Small intestine (tissue), 7 donors: Measurements from ENCODE around the gene AGPAT2. TPM values are rescaled to one million over a fixed set of nuclear protein-coding genes. Genes with fewer than 3 reads are reported as not detected.

ENCODE experiments used
- DNase-seq, 2 donors: peaks; one replicate each; pipeline versions ENCODE4 v3.0.0 to v3.0.0-alpha.2; 2013
- FAIRE-seq: peaks from 2 replicates; lab custom pipeline; 2012; peaks lifted over from hg19 to GRCh38; lab: Jason Lieb, UNC
- H3K27ac ChIP-seq, 3 donors: one replicate each; pipeline ENCODE4 v1.5.1; 2013; ENCODE audit warnings: low read length in 2 of 3, mild to moderate bottlenecking in 2 of 3, control low read depth in 1 of 3, inconsistent platforms in 1 of 3, low read depth in 1 of 3, moderate library complexity in 1 of 3
- H3K27me3 ChIP-seq, 3 donors: one replicate each; pipeline ENCODE4 v1.6.1; 2013; ENCODE audit warnings: low read length in 3 of 3, inconsistent platforms in 1 of 3; ENCODE audit not compliant: control insufficient read depth in 3 of 3, insufficient read depth in 3 of 3
- H3K36me3 ChIP-seq, 3 donors: one replicate each; pipeline ENCODE4 v1.6.1; 2013; ENCODE audit warnings: low read length in 3 of 3, inconsistent platforms in 1 of 3, low read depth in 1 of 3, mild to moderate bottlenecking in 1 of 3, moderate library complexity in 1 of 3; ENCODE audit not compliant: control insufficient read depth in 3 of 3, insufficient read depth in 2 of 3
- H3K4me1 ChIP-seq, 3 donors: one replicate each; pipeline ENCODE4 v1.6.1; 2013; ENCODE audit warnings: low read length in 2 of 3, inconsistent platforms in 1 of 3, low read depth in 1 of 3, mild to moderate bottlenecking in 1 of 3, moderate library complexity in 1 of 3; ENCODE audit not compliant: control insufficient read depth in 3 of 3, insufficient read depth in 2 of 3
- H3K4me3 ChIP-seq, 3 donors: one replicate each; pipeline ENCODE4 v1.5.1; 2013; ENCODE audit warnings: low read length in 3 of 3, control low read depth in 1 of 3, inconsistent platforms in 1 of 3, low read depth in 1 of 3, mild to moderate bottlenecking in 1 of 3, moderate library complexity in 1 of 3
- H3K9me3 ChIP-seq, 2 donors: one replicate each; pipeline ENCODE4 v1.6.1; 2013; ENCODE audit warnings: low read depth in 1 of 2, low read length in 1 of 2; ENCODE audit not compliant: control insufficient read depth in 2 of 2, insufficient read depth in 1 of 2
- WGBS, 3 donors: extraction: QIAGEN DNeasy Blood & Tissue Kit; methylation state at CpG; one replicate each; pipeline ENCODE4 v1.1.7; 2013; 5-methylcytosine and 5-hydroxymethylcytosine counted together
- polyA plus RNA-seq, 4 donors: library from polyadenylated mRNA; stranded (reverse) in 3 of 4; unstranded in 1 of 4; fragments of 200-250 nt in 3 of 4; fragments of 120-200 nt in 1 of 4; gene quantifications; one replicate each; pipeline versions ENCODE4 v1.2.1 to v1.2.3, GENCODE V29; 2013
- donor health status: healthy with polysubstance abuse.
- donor health status: control.
- donor health status: control.
- donor health status: Bipolar disorder and iron deficiency.
- donor health status: healthy.

Gene AGPAT2
- polyA plus RNA-seq, 4 donors: 222 to 653 (median 363) TPM

DNA sequence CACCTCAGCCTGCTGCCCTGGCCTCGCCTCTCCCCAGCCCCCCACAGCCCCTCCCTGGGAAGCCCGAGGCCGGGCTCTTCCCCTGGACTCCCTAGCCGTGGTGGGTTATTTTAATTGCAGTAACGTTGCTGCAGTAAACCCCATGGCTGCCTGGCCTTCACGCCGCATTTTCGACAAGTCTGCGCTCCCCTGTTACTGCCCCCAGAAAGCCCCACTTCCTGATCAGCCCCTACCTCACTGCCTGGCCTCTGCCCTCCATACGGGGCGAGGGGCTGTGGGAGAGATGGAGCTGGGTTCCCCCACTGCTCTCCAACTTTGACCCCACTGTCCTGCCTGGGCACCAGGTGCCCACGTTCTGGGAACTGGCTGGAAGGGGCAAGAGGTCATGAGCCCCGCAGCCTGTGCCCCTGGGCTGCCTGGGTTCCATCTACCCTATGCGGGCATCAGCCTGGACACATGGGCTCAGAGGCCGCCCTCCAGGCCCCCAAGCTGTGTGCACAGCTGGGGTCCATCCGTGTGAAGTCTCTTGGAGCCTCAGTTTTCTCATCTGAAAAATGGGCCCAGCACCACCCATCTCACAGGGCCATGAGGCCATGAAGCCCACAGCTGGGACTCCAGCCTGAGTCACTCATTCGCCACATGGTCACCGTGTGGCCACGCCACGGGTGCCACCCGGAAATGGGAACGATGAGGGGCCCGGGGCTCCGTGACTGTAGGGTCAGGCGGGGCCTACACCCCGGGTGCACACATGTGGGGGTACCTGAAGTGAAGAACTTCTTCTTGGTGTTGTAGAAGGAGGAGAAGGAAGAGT, 13.1 kb downstream of the AGPAT2 start:
- no peaks in the 10 kb centered on the region for H3K27me3 ChIP-seq
- 74 to 84% (median 76%) methylated on average over 26 of the region's 26 CpGs for WGBS, 3 donors
- no peaks in the 10 kb centered on the region for H3K9me3 ChIP-seq
- no peak for DNase-seq
- H3K4me1 ChIP-seq: peaks cover 0 to 75% (median 7%) of the 10 kb centered on the region in 3 donors
- FAIRE-seq: no peak
- no peak overlapping the region for H3K4me3 ChIP-seq
- peaks cover 4 to 81% (median 17%) of the 10 kb centered on the region in 3 donors for H3K36me3 ChIP-seq
- H3K27ac ChIP-seq: peak overlapping the region; percentile 5 to 92 (median 51)

DNA sequence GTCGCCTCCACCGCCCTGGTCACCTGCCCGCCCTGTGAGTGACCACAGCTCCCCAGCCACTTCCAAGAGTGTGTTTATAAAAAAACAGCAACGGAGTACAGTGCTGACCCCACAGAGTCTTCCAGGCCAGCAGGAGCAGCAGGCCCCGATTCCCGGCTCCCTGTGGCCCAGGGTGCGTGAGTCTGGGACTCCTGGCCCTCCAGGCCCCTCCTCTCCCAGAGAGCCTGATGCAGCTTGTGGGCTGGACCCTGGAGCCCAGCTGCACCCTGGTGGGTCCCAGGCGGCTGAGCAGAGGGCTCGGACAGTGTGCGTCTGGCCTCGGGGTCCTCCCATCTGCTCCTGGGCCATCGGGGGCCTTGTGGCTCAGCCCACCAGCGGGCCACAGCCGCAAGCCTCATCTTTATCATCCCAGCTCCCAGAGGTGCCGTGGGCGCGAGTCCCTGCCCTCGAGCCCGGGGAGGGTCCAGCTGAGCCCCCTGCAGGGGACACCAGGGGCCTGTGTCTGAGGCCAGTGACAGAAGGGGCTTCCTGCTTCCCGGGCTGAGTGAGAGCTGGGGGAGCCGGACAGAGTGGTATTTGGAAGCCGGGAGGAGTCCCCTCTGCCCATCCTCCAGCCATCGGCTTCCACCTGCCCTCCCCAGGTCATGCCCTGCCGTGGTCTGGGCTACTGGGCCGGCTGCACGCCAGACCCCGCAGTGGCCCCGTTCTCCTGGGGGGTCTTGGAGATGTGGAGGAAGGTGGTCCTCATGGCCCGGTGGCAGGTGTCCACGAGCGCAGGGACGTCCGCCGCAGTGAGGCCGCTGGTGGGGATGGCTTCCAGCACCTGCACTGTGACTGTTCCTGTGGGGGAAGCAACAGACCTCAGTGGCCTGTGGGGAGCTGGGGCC, 13.9 kb downstream of the AGPAT2 start:
- no peak for FAIRE-seq
- H3K9me3 ChIP-seq: no peaks in the 10 kb centered on the region
- no peaks in the 10 kb centered on the region for H3K27me3 ChIP-seq
- peaks cover 0 to 71% (median 7%) of the 10 kb centered on the region in 3 donors for H3K4me1 ChIP-seq
- no peak for DNase-seq
- H3K4me3 ChIP-seq: no peak overlapping the region
- H3K27ac ChIP-seq: no peak overlapping the region
- 79 to 90% (median 88%) methylated on average over 32 to 35 of the region's 35 CpGs for WGBS, 3 donors
- H3K36me3 ChIP-seq: peaks cover 4 to 78% (median 17%) of the 10 kb centered on the region in 3 donors

DNA sequence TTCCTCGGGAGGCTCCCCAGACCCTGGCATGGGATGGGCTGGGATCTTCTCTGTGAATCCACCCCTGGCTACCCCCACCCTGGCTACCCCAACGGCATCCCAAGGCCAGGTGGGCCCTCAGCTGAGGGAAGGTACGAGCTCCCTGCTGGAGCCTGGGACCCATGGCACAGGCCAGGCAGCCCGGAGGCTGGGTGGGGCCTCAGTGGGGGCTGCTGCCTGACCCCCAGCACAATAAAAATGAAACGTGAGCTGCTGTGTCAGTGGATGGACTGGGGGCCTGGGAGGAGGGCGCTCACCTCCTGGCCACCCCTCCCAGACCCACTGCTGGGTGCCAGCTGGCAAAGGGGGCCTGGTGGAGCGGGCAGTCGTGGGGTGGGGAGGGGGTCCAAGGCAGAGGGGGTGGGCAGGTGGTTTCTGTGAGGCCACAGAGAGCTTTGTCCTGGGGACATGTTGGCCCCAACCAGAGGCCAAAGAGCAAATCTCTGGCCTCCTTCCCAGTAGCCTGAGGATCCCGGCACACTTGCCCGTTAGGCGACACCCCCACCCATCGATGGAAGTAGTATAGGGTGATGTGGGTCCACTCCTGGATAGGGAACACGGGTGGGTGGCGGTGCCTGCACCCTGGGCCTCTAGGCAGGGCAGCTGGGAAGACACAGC, 14.7 kb downstream of the AGPAT2 start:
- Histone ChIP-seq H3K4me1 (peaks cover 0 to 63% (median 7%) of the 10 kb centered on the region in 3 donors), H3K4me3 (no peak overlapping the region), H3K27ac (peak overlapping the region in 2 of 3 donors; percentile 29 to 60), H3K27me3 (no peaks in the 10 kb centered on the region), H3K36me3 (peaks cover 4 to 71% (median 17%) of the 10 kb centered on the region in 3 donors), H3K9me3 (no peaks in the 10 kb centered on the region)
- FAIRE-seq (no peak), DNase-seq (no peak)
- 47 to 58% (median 51%) methylated on average over 13 to 14 of the region's 14 CpGs for WGBS, 3 donors

DNA sequence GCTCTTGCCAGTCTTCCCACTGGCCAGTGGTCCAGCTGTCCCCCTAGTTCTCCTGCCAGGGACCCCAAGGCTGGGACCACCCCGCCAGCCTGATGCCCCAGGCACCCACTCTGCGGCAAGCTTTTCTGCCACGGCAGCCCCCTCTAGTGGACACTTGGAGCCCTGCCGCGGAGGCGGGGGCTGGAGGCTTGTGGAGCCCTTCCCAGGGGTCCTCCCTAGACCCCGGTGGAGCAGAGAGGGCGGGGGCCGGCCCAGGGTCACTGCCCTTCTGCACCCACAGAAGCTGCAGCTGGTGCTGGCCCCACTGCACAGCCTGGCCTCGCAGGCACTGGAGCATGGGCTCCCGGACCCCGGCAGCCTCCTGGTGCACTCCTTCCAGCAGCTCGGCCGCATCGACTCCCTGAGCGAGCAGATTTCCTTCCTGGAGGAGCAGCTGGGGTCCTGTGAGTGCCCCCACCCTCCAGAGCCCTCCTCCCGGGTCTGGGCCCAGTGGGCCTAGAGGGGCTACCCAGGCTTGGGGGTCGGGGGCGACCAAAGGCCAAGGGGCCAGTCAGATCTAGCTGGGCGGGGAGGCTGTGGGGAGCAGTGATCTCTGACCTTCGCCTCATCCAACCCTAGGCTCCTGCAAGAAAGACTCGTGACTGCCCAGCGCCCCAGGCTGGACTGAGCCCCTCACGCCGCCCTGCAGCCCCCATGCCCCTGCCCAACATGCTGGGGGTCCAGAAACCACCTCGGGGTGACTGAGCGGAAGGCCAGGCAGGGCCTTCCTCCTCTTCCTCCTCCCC, 15.4 kb downstream of the AGPAT2 start:
- Histone ChIP-seq H3K9me3 (no peaks in the 10 kb centered on the region), H3K27ac (peak overlapping the region in 2 of 3 donors; percentile 29 to 60), H3K4me3 (no peak overlapping the region), H3K36me3 (peaks cover 4 to 64% (median 13%) of the 10 kb centered on the region in 3 donors), H3K27me3 (no peaks in the 10 kb centered on the region), H3K4me1 (peaks cover 0 to 57% (median 5%) of the 10 kb centered on the region in 3 donors)
- FAIRE-seq (no peak), DNase-seq (peak in 1 of 2 donors; percentile 78)
- 26 to 44% (median 37%) methylated on average over 21 to 27 of the region's 27 CpGs for WGBS, 3 donors

DNA sequence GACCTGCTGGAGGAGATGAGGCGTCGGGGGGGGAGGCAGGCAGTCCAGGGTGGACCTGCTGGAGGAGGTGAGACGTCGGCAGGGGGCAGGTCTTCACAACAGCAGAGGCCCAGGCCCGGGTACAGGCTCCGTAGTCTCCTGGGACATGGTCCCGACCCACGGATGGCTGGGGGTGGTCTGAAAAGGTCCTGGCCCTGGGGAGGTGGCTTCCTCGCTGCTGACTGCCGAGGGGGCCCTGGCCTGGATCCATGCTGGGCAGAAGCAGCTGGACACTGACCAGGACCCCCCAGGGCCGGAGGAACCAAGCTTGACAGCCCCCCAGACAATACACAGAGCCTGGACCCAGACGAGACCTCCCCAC, 16.0 kb downstream of the AGPAT2 start:
- DNase-seq: no peak
- Histone ChIP-seq H3K4me3 (no peak overlapping the region), H3K36me3 (peaks cover 4 to 58% (median 10%) of the 10 kb centered on the region in 3 donors), H3K9me3 (no peaks in the 10 kb centered on the region), H3K4me1 (peaks cover 0 to 51% (median 3%) of the 10 kb centered on the region in 3 donors), H3K27ac (peak overlapping the region in 1 of 3 donors; percentile 29), H3K27me3 (peaks cover 0 to 3% (median under 1%) of the 10 kb centered on the region in 3 donors)
- WGBS, 3 donors: 25 to 31% (median 26%) methylated on average over 10 to 12 of the region's 12 CpGs
- no peak for FAIRE-seq

DNA sequence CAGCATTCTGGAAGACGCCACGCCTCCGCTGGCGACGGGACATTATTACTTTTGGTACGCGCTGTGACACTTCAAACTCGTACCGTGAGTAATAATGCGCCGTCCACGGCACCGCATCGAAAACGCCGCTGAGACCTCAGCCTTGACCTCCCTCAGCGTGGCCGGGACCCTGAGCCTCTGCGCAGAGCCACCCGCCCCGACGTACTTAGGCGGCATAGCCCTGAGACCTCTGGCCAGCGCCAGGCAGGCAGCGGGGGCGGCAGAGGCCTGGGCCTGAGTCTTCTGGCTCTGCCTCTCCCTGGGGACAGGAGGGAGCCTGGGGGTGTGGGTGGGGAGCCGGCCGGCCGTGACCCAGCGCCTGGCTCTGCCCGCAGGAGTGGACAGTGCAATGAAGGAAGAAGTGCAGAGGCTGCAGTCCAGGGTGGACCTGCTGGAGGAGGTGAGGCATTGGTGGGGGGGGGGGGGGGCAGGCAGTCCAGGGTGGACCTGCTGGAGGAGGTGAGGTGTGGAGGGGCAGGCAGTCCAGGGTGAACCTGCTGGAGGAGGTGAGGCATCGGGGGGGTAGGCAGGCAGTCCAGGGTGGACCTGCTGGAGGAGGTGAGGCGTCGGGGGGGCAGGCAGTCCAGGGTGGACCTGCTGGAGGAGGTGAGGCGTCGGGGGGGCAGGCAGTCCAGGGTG, 16.5 kb downstream of the AGPAT2 start:
- WGBS, 3 donors: 30 to 60% (median 55%) methylated on average over 31 to 36 of the region's 36 CpGs
- Histone ChIP-seq H3K36me3 (peaks cover 4 to 55% (median 10%) of the 10 kb centered on the region in 3 donors), H3K27ac (peak overlapping the region in 1 of 3 donors; percentile 17), H3K4me3 (no peak overlapping the region), H3K9me3 (no peaks in the 10 kb centered on the region), H3K27me3 (peaks cover 0 to 3% (median 3%) of the 10 kb centered on the region in 3 donors), H3K4me1 (peaks cover 0 to 47% (median 3%) of the 10 kb centered on the region in 3 donors)
- FAIRE-seq (no peak), DNase-seq (no peak)

DNA sequence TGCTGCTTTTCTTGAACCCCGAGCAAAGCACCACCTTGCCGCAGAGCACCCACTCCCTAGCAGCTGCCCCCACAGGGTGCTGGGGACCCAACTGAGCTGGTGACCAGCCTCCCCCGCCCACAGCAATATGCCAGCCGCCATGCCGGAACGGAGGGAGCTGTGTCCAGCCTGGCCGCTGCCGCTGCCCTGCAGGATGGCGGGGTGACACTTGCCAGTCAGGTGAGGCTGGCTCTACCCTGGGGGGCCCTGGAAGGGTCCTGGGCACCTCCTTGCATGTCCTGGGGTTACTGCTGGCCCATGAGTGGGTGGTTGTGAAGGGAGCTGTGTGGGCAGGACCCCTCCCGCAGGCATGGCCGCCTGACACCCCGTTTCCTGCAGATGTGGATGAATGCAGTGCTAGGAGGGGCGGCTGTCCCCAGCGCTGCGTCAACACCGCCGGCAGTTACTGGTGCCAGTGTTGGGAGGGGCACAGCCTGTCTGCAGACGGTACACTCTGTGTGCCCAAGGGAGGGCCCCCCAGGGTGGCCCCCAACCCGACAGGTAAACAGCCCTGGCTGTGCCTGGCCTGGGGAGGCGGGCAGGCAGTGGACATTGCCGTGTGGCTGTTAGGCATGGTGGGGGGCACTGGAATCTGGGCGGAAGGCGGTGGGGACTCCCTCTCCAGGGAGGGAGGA, 17.3 kb downstream of the AGPAT2 start:
- H3K27ac ChIP-seq: no peak overlapping the region
- H3K4me3 ChIP-seq: no peak overlapping the region
- FAIRE-seq (no peak), DNase-seq (no peak)
- WGBS, 3 donors: 37 to 56% (median 39%) methylated on average over 22 to 23 of the region's 23 CpGs
- peaks cover 4 to 54% (median 10%) of the 10 kb centered on the region in 3 donors for H3K36me3 ChIP-seq
- peaks cover 0 to 46% (median 3%) of the 10 kb centered on the region in 3 donors for H3K4me1 ChIP-seq
- peaks cover 0 to 6% (median 5%) of the 10 kb centered on the region in 3 donors for H3K27me3 ChIP-seq
- no peaks in the 10 kb centered on the region for H3K9me3 ChIP-seq
